HFFc6 (cell line): Measurements from ENCODE around the gene PROS1. TPM values are rescaled to one million over a fixed set of nuclear protein-coding genes. Genes with fewer than 3 reads are reported as not detected.
"Not testable (repeated sequence)": the region's sequence is repeated elsewhere in the genome, so short reads cannot be mapped to it uniquely, and the experiment has no call there.

Experiments
- DNase-seq: peaks from one replicate; pipeline ENCODE4 v3.0.0-alpha.2; 2018
- H3K27ac Mint-ChIP-seq: 2 replicates; pipeline ENCODE4 v1.8.0; 2020; ENCODE audit warnings: mild to moderate bottlenecking, mixed read lengths
- H3K27me3 Mint-ChIP-seq: 2 replicates; pipeline ENCODE4 v1.8.0; 2021; ENCODE audit warnings: mild to moderate bottlenecking, moderate library complexity, mixed read lengths; ENCODE audit not compliant: insufficient read depth
- H3K36me3 Mint-ChIP-seq: 2 replicates; pipeline ENCODE4 v1.8.0; 2021; ENCODE audit warnings: low read depth, mixed read lengths
- H3K4me1 Mint-ChIP-seq: 2 replicates; pipeline ENCODE4 v1.8.0; 2020; ENCODE audit warnings: low read depth, mixed read lengths
- H3K4me3 Mint-ChIP-seq: 2 replicates; pipeline ENCODE4 v1.8.0; 2020; ENCODE audit warnings: mild to moderate bottlenecking, moderate library complexity, mixed read lengths
- H3K9me3 Mint-ChIP-seq: 2 replicates; pipeline ENCODE4 v1.8.0; 2020; ENCODE audit warnings: mild to moderate bottlenecking, mixed read lengths
- total RNA-seq, 6 experiments: library from RNA; stranded (reverse); fragmentation: NEBNext Ultra II Directional; extraction: Animal tissue kit (Norgen Biotek cat#: 25700); gene quantifications; 2 replicates in 1 of 6; 3 replicates in 5 of 6; pipeline ENCODE4 v1.2.3, GENCODE V29; 2021
- TF ChIP-seq, protein P1 (sequence below): fragments of 200-600 bp; sonication (generic); IDR thresholded peaks from 2 replicates; pipeline ENCODE4 v1.5.0; 2021; ENCODE audit warnings: antibody characterized with exemption, mild to moderate bottlenecking

The PROS1 gene
- total RNA-seq, 6 experiments from 2014 or later: 1.1 to 2.0 (median 1.7) TPM

DNA sequence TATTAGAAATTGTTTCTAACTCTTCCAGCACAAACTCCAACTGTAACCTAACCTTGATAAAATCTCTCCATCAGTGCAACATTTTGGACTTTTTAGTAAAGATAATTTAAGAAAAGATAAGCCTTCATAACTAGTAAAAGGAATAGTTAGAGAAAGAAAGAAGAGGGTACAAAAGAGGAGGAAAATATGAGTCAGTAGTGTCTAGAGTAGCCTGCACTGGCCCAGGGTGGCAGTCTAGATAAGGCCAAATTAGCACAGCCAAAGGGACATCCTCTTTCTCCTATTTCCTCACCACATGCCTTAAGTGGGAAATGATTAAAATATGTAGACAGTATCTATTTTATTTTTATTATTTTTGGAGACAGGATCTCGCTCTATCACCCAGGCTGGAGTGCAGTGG, 3.7 kb downstream of the PROS1 start:
- DNase-seq: no peak
- H3K27ac Mint-ChIP-seq: no peak overlapping the region
- H3K4me1 Mint-ChIP-seq: peaks cover 21% of the 10 kb centered on the region
- H3K9me3 Mint-ChIP-seq: no peaks in the 10 kb centered on the region
- no peaks in the 10 kb centered on the region for H3K36me3 Mint-ChIP-seq
- H3K4me3 Mint-ChIP-seq: no peak overlapping the region
- TF ChIP-seq, protein P1, sequence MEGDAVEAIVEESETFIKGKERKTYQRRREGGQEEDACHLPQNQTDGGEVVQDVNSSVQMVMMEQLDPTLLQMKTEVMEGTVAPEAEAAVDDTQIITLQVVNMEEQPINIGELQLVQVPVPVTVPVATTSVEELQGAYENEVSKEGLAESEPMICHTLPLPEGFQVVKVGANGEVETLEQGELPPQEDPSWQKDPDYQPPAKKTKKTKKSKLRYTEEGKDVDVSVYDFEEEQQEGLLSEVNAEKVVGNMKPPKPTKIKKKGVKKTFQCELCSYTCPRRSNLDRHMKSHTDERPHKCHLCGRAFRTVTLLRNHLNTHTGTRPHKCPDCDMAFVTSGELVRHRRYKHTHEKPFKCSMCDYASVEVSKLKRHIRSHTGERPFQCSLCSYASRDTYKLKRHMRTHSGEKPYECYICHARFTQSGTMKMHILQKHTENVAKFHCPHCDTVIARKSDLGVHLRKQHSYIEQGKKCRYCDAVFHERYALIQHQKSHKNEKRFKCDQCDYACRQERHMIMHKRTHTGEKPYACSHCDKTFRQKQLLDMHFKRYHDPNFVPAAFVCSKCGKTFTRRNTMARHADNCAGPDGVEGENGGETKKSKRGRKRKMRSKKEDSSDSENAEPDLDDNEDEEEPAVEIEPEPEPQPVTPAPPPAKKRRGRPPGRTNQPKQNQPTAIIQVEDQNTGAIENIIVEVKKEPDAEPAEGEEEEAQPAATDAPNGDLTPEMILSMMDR: no peak
- H3K27me3 Mint-ChIP-seq: peaks cover 3% of the 10 kb centered on the region

- Mint-ChIP-seq H3K27ac (no peak overlapping the region), H3K27me3 (peaks cover 3% of the 10 kb centered on the region), H3K4me3 (no peak overlapping the region), H3K4me1 (peaks cover 21% of the 10 kb centered on the region), H3K9me3 (no peaks in the 10 kb centered on the region), H3K36me3 (no peaks in the 10 kb centered on the region)
- TF ChIP-seq, protein P1: no peak
- peak; percentile 16 for DNase-seq
These were observed 4.3 kb downstream of the PROS1 start for GRCh38 chr3:93969443-93969842.

DNA sequence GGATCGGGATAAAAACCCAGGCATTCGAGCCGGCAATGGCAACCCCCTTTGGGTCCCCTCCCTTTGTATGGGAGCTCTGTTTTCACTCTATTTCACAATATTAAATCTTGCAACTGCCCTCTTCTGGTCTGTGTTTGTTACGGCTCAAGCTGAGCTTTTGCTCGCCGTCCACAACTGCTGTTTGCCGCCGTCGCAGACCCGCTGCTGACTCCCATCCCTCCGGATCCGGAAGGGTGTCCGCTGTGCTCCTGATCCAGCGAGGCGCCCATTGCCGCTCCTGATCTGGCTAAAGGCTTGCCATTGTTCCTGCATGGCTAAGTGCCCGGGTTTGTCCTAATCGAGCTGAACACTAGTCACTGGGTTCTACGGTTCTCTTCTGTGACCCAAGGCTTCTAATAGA, 8.6 kb downstream of the PROS1 start:
- not testable (repeated sequence) for DNase-seq, H3K4me1 Mint-ChIP-seq, H3K27ac Mint-ChIP-seq, H3K4me3 Mint-ChIP-seq, H3K9me3 Mint-ChIP-seq, H3K36me3 Mint-ChIP-seq
- peaks cover 17% of the 10 kb centered on the region for H3K27me3 Mint-ChIP-seq

DNA sequence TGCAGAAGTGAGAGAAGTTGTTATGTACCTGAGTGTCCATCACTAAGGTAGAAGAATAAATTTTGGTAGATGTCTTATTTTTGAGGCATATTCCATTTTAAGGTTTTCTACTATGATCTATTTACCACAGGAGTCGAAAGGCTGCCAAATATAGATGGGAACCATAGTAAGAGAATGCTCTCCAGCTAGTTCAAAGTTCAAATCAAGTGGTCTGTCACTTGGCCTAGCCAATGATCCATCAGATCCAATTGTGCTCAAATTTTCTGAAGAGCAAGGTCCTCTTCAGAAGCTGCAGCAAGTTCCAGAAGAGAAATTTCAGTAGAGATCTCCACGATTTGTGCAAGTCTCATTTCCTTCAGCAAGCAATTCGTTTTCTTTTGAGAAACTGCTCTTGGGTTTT, 10.9 kb downstream of the PROS1 start:
- no peaks in the 10 kb centered on the region for H3K36me3 Mint-ChIP-seq
- DNase-seq: no peak
- peaks cover 19% of the 10 kb centered on the region for H3K27me3 Mint-ChIP-seq
- no peak overlapping the region for H3K27ac Mint-ChIP-seq
- TF ChIP-seq, protein P1: no peak
- no peaks in the 10 kb centered on the region for H3K4me1 Mint-ChIP-seq
- no peaks in the 10 kb centered on the region for H3K9me3 Mint-ChIP-seq
- no peak overlapping the region for H3K4me3 Mint-ChIP-seq

GRCh38 chr3:93961489-93961888, 12.2 kb downstream of the PROS1 start:
- Mint-ChIP-seq H3K9me3 (no peaks in the 10 kb centered on the region), H3K4me3 (no peak overlapping the region), H3K27me3 (peaks cover 19% of the 10 kb centered on the region), H3K4me1 (no peaks in the 10 kb centered on the region), H3K36me3 (no peaks in the 10 kb centered on the region), H3K27ac (no peak overlapping the region)
- no peak for DNase-seq
- TF ChIP-seq, protein P1: no peak

DNA sequence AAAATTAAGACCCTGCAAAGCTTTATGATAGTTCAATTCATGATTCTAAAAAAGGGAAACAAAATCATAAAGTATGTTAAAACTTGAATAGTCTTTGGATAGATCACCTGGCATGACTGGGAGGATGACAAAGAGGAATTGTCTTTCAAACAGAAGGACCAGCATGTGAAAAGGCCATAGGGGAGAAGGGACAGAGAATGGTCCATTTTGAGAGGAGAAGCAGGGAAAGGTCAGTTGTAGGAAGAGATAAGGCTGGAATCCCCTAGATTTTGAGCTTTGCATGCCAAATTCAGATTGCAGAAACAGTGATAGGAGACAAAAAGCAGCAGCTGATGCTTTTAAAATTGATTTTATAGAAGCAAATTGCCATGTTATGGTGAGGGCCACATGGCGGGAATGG, 12.7 kb downstream of the PROS1 start:
- TF ChIP-seq, protein P1: no peak
- H3K9me3 Mint-ChIP-seq: no peaks in the 10 kb centered on the region
- peaks cover 19% of the 10 kb centered on the region for H3K27me3 Mint-ChIP-seq
- no peak overlapping the region for H3K4me3 Mint-ChIP-seq
- no peak overlapping the region for H3K27ac Mint-ChIP-seq
- DNase-seq: no peak
- no peaks in the 10 kb centered on the region for H3K4me1 Mint-ChIP-seq
- H3K36me3 Mint-ChIP-seq: no peaks in the 10 kb centered on the region

DNA sequence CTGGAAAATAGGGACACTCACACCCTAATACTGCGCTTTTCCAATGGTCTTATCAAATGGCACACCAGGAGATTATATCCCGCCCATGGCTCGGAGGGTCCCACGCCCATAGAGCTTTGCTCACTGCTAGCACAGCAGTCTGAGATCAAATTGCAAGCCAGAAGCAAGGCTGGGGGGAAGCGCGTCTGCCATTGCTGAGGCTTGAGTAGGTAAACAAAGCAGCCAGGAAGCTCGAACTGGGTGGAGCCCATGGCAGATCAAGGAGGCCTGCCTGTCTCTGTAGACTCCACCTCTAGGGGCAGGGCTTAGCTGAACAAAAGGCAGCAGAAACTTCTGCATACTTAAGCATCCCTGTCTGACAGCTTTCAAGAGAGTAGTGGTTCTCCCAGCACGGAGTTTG, 23.7 kb downstream of the PROS1 start:
- H3K27ac Mint-ChIP-seq, H3K4me3 Mint-ChIP-seq, H3K36me3 Mint-ChIP-seq, H3K4me1 Mint-ChIP-seq, DNase-seq, H3K9me3 Mint-ChIP-seq: not testable (repeated sequence)
- H3K27me3 Mint-ChIP-seq: peaks cover 24% of the 10 kb centered on the region

- H3K4me3 Mint-ChIP-seq, DNase-seq, H3K27me3 Mint-ChIP-seq, H3K4me1 Mint-ChIP-seq, H3K27ac Mint-ChIP-seq, H3K36me3 Mint-ChIP-seq, H3K9me3 Mint-ChIP-seq: not testable (repeated sequence)
These were observed 36.2 kb downstream of the PROS1 start for GRCh38 chr3:93937485-93937884.
